ENCODE measurements around the gene PIK3R3.

- TF ChIP-seq ZNF425 (CRISPR knock-in tag; conservative IDR thresholded peaks at IDR 0.05) (no peak), CTCF (IDR thresholded peaks at IDR 0.05) (no peak), NR2C2 (CRISPR knock-in tag; IDR thresholded peaks at IDR 0.05) (no peak), ATF2 (CRISPR knock-in tag; IDR thresholded peaks at IDR 0.05; ENCODE audit: borderline replicate concordance, low read depth) (no peak), ZBTB43 (CRISPR knock-in tag; IDR thresholded peaks at IDR 0.05) (no peak), NFYB (CRISPR knock-in tag; conservative IDR thresholded peaks at IDR 0.05; ENCODE audit: low read depth) (no peak), ZNF512 (CRISPR knock-in tag; IDR thresholded peaks at IDR 0.05; ENCODE audit: borderline replicate concordance) (no peak), ATF6 (CRISPR knock-in tag; IDR thresholded peaks at IDR 0.05) (no peak), MLX (CRISPR knock-in tag; IDR thresholded peaks at IDR 0.05) (no peak), FOXJ3 (CRISPR knock-in tag; IDR thresholded peaks at IDR 0.05; ENCODE audit: borderline replicate concordance) (no peak), ATF1 (CRISPR knock-in tag; IDR thresholded peaks at IDR 0.05) (no peak), KAT7 (CRISPR knock-in tag; IDR thresholded peaks at IDR 0.05; ENCODE audit: borderline replicate concordance) (no peak), USF1 (CRISPR knock-in tag; IDR thresholded peaks at IDR 0.05) (no peak), NFATC4 (CRISPR knock-in tag; IDR thresholded peaks at IDR 0.05) (no peak)
These were observed 121.2 kb downstream of the PIK3R3 start for GRCh38 chr1:46011121-46011695.

All from WTC11 (cell line).